GM23338 (cell line): Measurements from ENCODE around the gene CNMD. TPM values are rescaled to one million over a fixed set of nuclear protein-coding genes. Genes with fewer than 3 reads are reported as not detected.

Experiments
- ATAC-seq: fragments of 200-7000 bp; cut with Tn5 transposase; 3 replicates; pipeline ENCODE4 v1.9.1; 2020
- DNase-seq: peaks from one replicate; pipeline ENCODE4 v3.0.0-alpha.2; 2015; ENCODE audit warnings: low spot score
- H2AFZ ChIP-seq: fragments of 200-600 bp; sonication (generic); 2 replicates; pipeline ENCODE4 v1.8.0; 2016; ENCODE audit warnings: antibody characterized with exemption, mild to moderate bottlenecking, moderate library complexity
- H3F3A ChIP-seq: fragments of 200-600 bp; sonication (generic); replicated peaks from 2 replicates; pipeline ENCODE4 v1.8.0; 2017; ENCODE audit warnings: antibody characterized with exemption, mixed run types, low read depth
- H3K27ac ChIP-seq: fragments of 200-600 bp; sonication (generic); 2 replicates; pipeline ENCODE4 v1.6.1; 2016; ENCODE audit warnings: low read depth
- H3K27me3 ChIP-seq: fragments of 200-600 bp; sonication (generic); 2 replicates; pipeline ENCODE4 v1.8.0; 2016; ENCODE audit warnings: mild to moderate bottlenecking, mixed run types, moderate library complexity; ENCODE audit not compliant: insufficient read depth
- H3K36me3 ChIP-seq: fragments of 200-600 bp; sonication (generic); 2 replicates; pipeline ENCODE4 v1.8.0; 2016; ENCODE audit warnings: mild to moderate bottlenecking; ENCODE audit not compliant: insufficient read depth
- H3K4me1 ChIP-seq: fragments of 200-600 bp; sonication (generic); 2 replicates; pipeline ENCODE4 v1.8.0; 2016; ENCODE audit warnings: mild to moderate bottlenecking, moderate library complexity; ENCODE audit not compliant: insufficient read depth
- H3K4me2 ChIP-seq: fragments of 200-600 bp; sonication (generic); 2 replicates; pipeline ENCODE4 v1.7.1; 2017; ENCODE audit warnings: mixed run types
- H3K4me3 ChIP-seq: fragments of 200-600 bp; sonication (generic); 2 replicates; pipeline ENCODE4 v1.6.1; 2016; ENCODE audit warnings: mixed run types
- H3K79me2 ChIP-seq: fragments of 200-600 bp; sonication (generic); replicated peaks from 2 replicates; pipeline ENCODE4 v1.8.0; 2017; ENCODE audit warnings: mild to moderate bottlenecking; ENCODE audit not compliant: insufficient read depth
- H3K9me2 ChIP-seq: fragments of 200-600 bp; sonication (generic); 2 replicates; pipeline ENCODE4 v1.8.0; 2017; ENCODE audit not compliant: insufficient read depth
- H4K20me1 ChIP-seq: fragments of 200-600 bp; sonication (generic); replicated peaks from 2 replicates; pipeline ENCODE4 v1.8.0; 2017; ENCODE audit warnings: mild to moderate bottlenecking; ENCODE audit not compliant: insufficient read depth
- H3K27ac Mint-ChIP-seq: 2 replicates; pipeline ENCODE4 v1.8.0; 2020; ENCODE audit warnings: inconsistent platforms, mild to moderate bottlenecking, moderate library complexity, mixed read lengths
- H3K27me3 Mint-ChIP-seq: 3 replicates; pipeline ENCODE4 v1.8.0; 2022; ENCODE audit warnings: low read depth, mild to moderate bottlenecking, moderate library complexity, mixed read lengths, inconsistent platforms; ENCODE audit not compliant: insufficient read depth, poor library complexity
- H3K36me3 Mint-ChIP-seq: 3 replicates; pipeline ENCODE4 v1.8.0; 2021; ENCODE audit warnings: low read depth, mild to moderate bottlenecking, inconsistent platforms, moderate library complexity, mixed read lengths
- H3K4me1 Mint-ChIP-seq: 3 replicates; pipeline ENCODE4 v1.8.0; 2020; ENCODE audit warnings: mild to moderate bottlenecking, inconsistent platforms, mixed read lengths
- H3K4me3 Mint-ChIP-seq: 3 replicates; pipeline ENCODE4 v1.8.0; 2021; ENCODE audit warnings: moderate library complexity, mild to moderate bottlenecking, inconsistent platforms, mixed read lengths
- H3K9me3 Mint-ChIP-seq: 3 replicates; pipeline ENCODE4 v1.8.0; 2020; ENCODE audit warnings: moderate library complexity, mild to moderate bottlenecking, inconsistent platforms, mixed read lengths
- CREB1 ChIP-seq: fragments of 250-450 bp; sonication (Bioruptor Pico); IDR thresholded peaks from 2 replicates; pipeline ENCODE4 v1.5.0; 2020; ENCODE audit warnings: low read depth, mild to moderate bottlenecking, moderate library complexity
- CTCF ChIP-seq, 2 experiments: fragments of 200-600 bp in 1 of 2; sonication (generic) in 1 of 2; conservative IDR thresholded peaks; 2 replicates each; pipeline versions ENCODE4 v1.5.1 to v1.6.1; 2016 to 2017; ENCODE audit warnings: antibody characterized with exemption in 2 of 2, low read depth in 2 of 2, mild to moderate bottlenecking in 2 of 2, moderate library complexity in 1 of 2
- EZH2phosphoT487 ChIP-seq: fragments of 200-600 bp; sonication (generic); IDR thresholded peaks from one replicate; pipeline ENCODE4 v1.8.1; 2018; ENCODE audit warnings: antibody characterized with exemption; ENCODE audit not compliant: unreplicated experiment
- JUNB ChIP-seq: IDR thresholded peaks from one replicate; pipeline ENCODE4 v1.6.1; 2016; ENCODE audit warnings: antibody characterized with exemption; ENCODE audit not compliant: unreplicated experiment
- POLR2AphosphoS5 ChIP-seq: IDR thresholded peaks from 2 replicates; pipeline ENCODE4 v1.6.1; 2016; ENCODE audit warnings: antibody characterized with exemption, low read depth
- REST ChIP-seq: IDR thresholded peaks from one replicate; pipeline ENCODE4 v1.6.1; 2018; ENCODE audit warnings: antibody characterized with exemption; ENCODE audit not compliant: unreplicated experiment
- ZNF462 ChIP-seq: fragments of 250-450 bp; sonication (Bioruptor Pico); IDR thresholded peaks from 2 replicates; pipeline ENCODE4 v1.5.0; 2020; ENCODE audit warnings: mild to moderate bottlenecking, moderate library complexity
- polyA plus RNA-seq: library from polyadenylated mRNA; unstranded; fragments of >200 nt; fragmentation: Nextera tagmentation; extraction: Ambion mirVana; gene quantifications from 2 replicates; pipeline ENCODE4 v1.2.1, GENCODE V29; 2016
- total RNA-seq: library from RNA; depleted of rRNA; stranded (reverse); fragments of >200 nt; shearing (Covaris generic); gene quantifications from 2 replicates; pipeline ENCODE4 v1.2.3, GENCODE V29; 2014

Gene CNMD
- total and polyA plus RNA-seq, 2 experiments from 2014 or later: 141 to 207 TPM

- DNase-seq: peak; percentile 50
- Histone ChIP-seq H3K79me2 (peaks cover under 1% of the 10 kb centered on the region; the same call in 1 of the 2 replicates), H3K36me3 (peaks cover 37% of the 10 kb centered on the region; the same call in 1 of the 2 replicates), H3K4me2 (no peak overlapping the region), H3F3A (no peaks in the 10 kb centered on the region), H4K20me1 (no peaks in the 10 kb centered on the region), H3K4me1 (no peaks in the 10 kb centered on the region), H3K27ac (no peak overlapping the region), H3K27me3 (no peaks in the 10 kb centered on the region), H3K4me3 (no peak overlapping the region), H2AFZ (no peak overlapping the region), H3K9me2 (no peaks in the 10 kb centered on the region)
- Mint-ChIP-seq H3K36me3 (peaks cover 67% of the 10 kb centered on the region; the same call in 2 of the 3 replicates), H3K4me3 (no peak overlapping the region), H3K27ac (no peak overlapping the region), H3K27me3 (no peaks in the 10 kb centered on the region), H3K9me3 (no peaks in the 10 kb centered on the region), H3K4me1 (peaks cover 2% of the 10 kb centered on the region; the same call in 2 of the 3 replicates)
- TF ChIP-seq CTCF (conservative IDR thresholded peaks at IDR 0.05; ENCODE audit: low read depth in 2 of 2) (peak in 1 of 2 experiments; percentile 83; a peak in 3 of 4 replicates), POLR2AphosphoS5 (no peak)
- ATAC-seq: no peak
These were observed 74.3 kb downstream of the CNMD start for GRCh38 chr13:52665325-52665724.

- Mint-ChIP-seq H3K27me3 (no peaks in the 10 kb centered on the region), H3K9me3 (no peaks in the 10 kb centered on the region), H3K4me1 (peaks cover 2% of the 10 kb centered on the region; the same call in 2 of the 3 replicates), H3K36me3 (peaks cover 72% of the 10 kb centered on the region; the same call in 2 of the 3 replicates), H3K27ac (no peak overlapping the region), H3K4me3 (no peak overlapping the region)
- no peak overlapping the region for H3K4me3 ChIP-seq
- no peaks in the 10 kb centered on the region for H3K4me1 ChIP-seq
- ATAC-seq (no peak), DNase-seq (no peak)
- no peak overlapping the region for H3K27ac ChIP-seq
- no peaks in the 10 kb centered on the region for H3K9me2 ChIP-seq
- no peak overlapping the region for H3K4me2 ChIP-seq
- H4K20me1 ChIP-seq: no peaks in the 10 kb centered on the region
- H2AFZ ChIP-seq: no peak overlapping the region
- H3K27me3 ChIP-seq: no peaks in the 10 kb centered on the region
- H3K79me2 ChIP-seq: 0 out of 2 replicates have a peak, but pooled peaks cover 2% of the 10 kb centered on the region
- no peaks in the 10 kb centered on the region for H3F3A ChIP-seq
- H3K36me3 ChIP-seq: peaks cover 44% of the 10 kb centered on the region
- no peak for TF ChIP-seq REST
- no peak for TF ChIP-seq EZH2phosphoT487
- no peak for TF ChIP-seq ZNF462
- TF ChIP-seq CREB1 (CRISPR knock-in tag): no peak
- no peak for TF ChIP-seq JUNB
- TF ChIP-seq CTCF (conservative IDR thresholded peaks at IDR 0.05; ENCODE audit: low read depth in 2 of 2): no peak
These were observed 75.3 kb downstream of the CNMD start for GRCh38 chr13:52664272-52664671.
